ENCODE results near the gene EHMT1.

GRCh38 chr9:137761793-137762192, 143.0 kb downstream of the EHMT1 start:
- TF ChIP-seq CTCF (conservative IDR thresholded peaks at IDR 0.05; ENCODE audit: low read length): no peak
- TF ChIP-seq EZH2phosphoT487 (IDR thresholded peaks at IDR 0.05; ENCODE audit: borderline replicate concordance, low read depth, low read length): no peak
